Keratinocyte (primary cell): ENCODE measurements around the gene COL16A1. TPM values are rescaled to one million over a fixed set of nuclear protein-coding genes. Genes with fewer than 3 reads are reported as not detected.

Experiments
- DNase-seq: peaks from one replicate; pipeline ENCODE4 v3.0.0-alpha.2; 2011; ENCODE audit warnings: low read depth, missing footprints, low spot score
- FAIRE-seq: peaks from 2 replicates; lab custom pipeline; 2011; peaks lifted over from hg19 to GRCh38; lab: Jason Lieb, UNC
- H2AFZ ChIP-seq: 2 replicates; pipeline ENCODE4 v1.6.0; 2012; ENCODE audit warnings: low read length, control low read depth, inconsistent platforms; ENCODE audit not compliant: control insufficient read depth
- H3K27ac ChIP-seq: 2 replicates; pipeline ENCODE4 v1.5.1; 2011; ENCODE audit warnings: low read length; ENCODE audit not compliant: control insufficient read depth, insufficient read depth
- H3K27me3 ChIP-seq: 3 replicates; pipeline ENCODE4 v1.6.0; 2011; ENCODE audit warnings: low read length; ENCODE audit not compliant: control insufficient read depth, insufficient read depth; ENCODE audit errors: extremely low read depth
- H3K36me3 ChIP-seq, 2 experiments: 2 replicates in 1 of 2; 3 replicates in 1 of 2; pipeline ENCODE4 v1.5.1; 2011; ENCODE audit warnings: low read length in 2 of 2, mild to moderate bottlenecking in 1 of 2; ENCODE audit not compliant: control insufficient read depth in 2 of 2, insufficient read depth in 2 of 2; ENCODE audit errors: extremely low read depth in 1 of 2
- H3K4me1 ChIP-seq: 3 replicates; pipeline ENCODE4 v1.5.1; 2011; ENCODE audit warnings: low read length; ENCODE audit not compliant: control insufficient read depth, insufficient read depth; ENCODE audit errors: extremely low read depth
- H3K4me2 ChIP-seq: 3 replicates; pipeline ENCODE4 v1.6.0; 2011; ENCODE audit warnings: low read depth, low read length; ENCODE audit not compliant: control insufficient read depth, insufficient read depth; ENCODE audit errors: extremely low read depth
- H3K4me3 ChIP-seq, 3 experiments: fragments of 200-600 bp in 1 of 3; sonication (generic) in 1 of 3; 2 replicates in 2 of 3; 3 replicates in 1 of 3; pipeline ENCODE4 v1.5.1; 2011 to 2016; ENCODE audit warnings: low read length in 3 of 3, mild to moderate bottlenecking in 3 of 3, control low read depth in 2 of 3, inconsistent platforms in 1 of 3, low read depth in 1 of 3, mixed read lengths in 1 of 3, mixed run types in 1 of 3, moderate library complexity in 1 of 3; ENCODE audit not compliant: control insufficient read depth in 2 of 3, insufficient read depth in 2 of 3; ENCODE audit errors: extremely low read depth in 1 of 3
- H3K79me2 ChIP-seq: 2 replicates; pipeline ENCODE4 v1.6.0; 2012; ENCODE audit warnings: low read length; ENCODE audit not compliant: control insufficient read depth, insufficient read depth
- H3K9ac ChIP-seq: 3 replicates; pipeline ENCODE4 v1.6.0; 2011; ENCODE audit warnings: low read length; ENCODE audit not compliant: control insufficient read depth, insufficient read depth; ENCODE audit errors: extremely low read depth
- H3K9me1 ChIP-seq: 3 replicates; pipeline ENCODE4 v1.6.0; 2011; ENCODE audit warnings: low read length; ENCODE audit not compliant: control insufficient read depth, insufficient read depth; ENCODE audit errors: extremely low read depth
- H3K9me3 ChIP-seq: 2 replicates; pipeline ENCODE4 v1.5.1; 2012; ENCODE audit warnings: low read depth, low read length; ENCODE audit not compliant: control insufficient read depth
- H4K20me1 ChIP-seq: 3 replicates; pipeline ENCODE4 v1.6.0; 2011; ENCODE audit warnings: low read length; ENCODE audit not compliant: control insufficient read depth, insufficient read depth; ENCODE audit errors: extremely low read depth
- EZH2 ChIP-seq: IDR thresholded peaks from one replicate; pipeline ENCODE4 v1.6.1; 2012; ENCODE audit warnings: inconsistent platforms, mild to moderate bottlenecking, low read length, moderate library complexity
- dilution Hi-C: fragments of 300-500 bp; cut with MboI; formaldehyde crosslinking; loops from one replicate; pipeline ENCODE4 v1.7.0; 2020; ENCODE audit warnings: low sequenced_read_pairs; ENCODE audit not compliant: extremely low pct_ligation_motif_present
- polyA plus RNA-seq, 5 experiments: library from polyadenylated mRNA; depleted of rRNA in 3 of 5; stranded (reverse) in 3 of 5; stranded (forward) in 1 of 5; unstranded in 1 of 5; fragments of >200 nt; gene quantifications; 1 replicate in 1 of 5; 2 replicates in 3 of 5; 3 replicates in 1 of 5; pipeline versions ENCODE4 v1.2.1 to v1.2.3, GENCODE V29; 2011 to 2012; ENCODE audit warnings: missing spikeins in 2 of 5, low read depth in 1 of 5, low replicate concordance in 1 of 5
- TF ChIP-seq, protein P1 (sequence below), 3 experiments: IDR thresholded peaks in 1 of 3; conservative IDR thresholded peaks in 1 of 3; optimal IDR thresholded peaks in 1 of 3; 2 replicates in 2 of 3; 3 replicates in 1 of 3; pipeline versions ENCODE3 to v1.5.1; 2011; ENCODE audit warnings: low read length in 3 of 3, mild to moderate bottlenecking in 3 of 3, moderate library complexity in 2 of 3, control low read depth in 1 of 3, inconsistent platforms in 1 of 3; ENCODE audit not compliant: insufficient read depth in 2 of 3; ENCODE audit errors: extremely low read depth in 1 of 3

Gene COL16A1
- polyA plus RNA-seq, 1 donor (not counting 4 experiments of a cell fraction or from before 2014, with no cell fraction given): 43.4 TPM

- peaks cover 27 to 49% of the 10 kb centered on the region in 2 experiments for H3K36me3 ChIP-seq
- TF ChIP-seq, protein P1, sequence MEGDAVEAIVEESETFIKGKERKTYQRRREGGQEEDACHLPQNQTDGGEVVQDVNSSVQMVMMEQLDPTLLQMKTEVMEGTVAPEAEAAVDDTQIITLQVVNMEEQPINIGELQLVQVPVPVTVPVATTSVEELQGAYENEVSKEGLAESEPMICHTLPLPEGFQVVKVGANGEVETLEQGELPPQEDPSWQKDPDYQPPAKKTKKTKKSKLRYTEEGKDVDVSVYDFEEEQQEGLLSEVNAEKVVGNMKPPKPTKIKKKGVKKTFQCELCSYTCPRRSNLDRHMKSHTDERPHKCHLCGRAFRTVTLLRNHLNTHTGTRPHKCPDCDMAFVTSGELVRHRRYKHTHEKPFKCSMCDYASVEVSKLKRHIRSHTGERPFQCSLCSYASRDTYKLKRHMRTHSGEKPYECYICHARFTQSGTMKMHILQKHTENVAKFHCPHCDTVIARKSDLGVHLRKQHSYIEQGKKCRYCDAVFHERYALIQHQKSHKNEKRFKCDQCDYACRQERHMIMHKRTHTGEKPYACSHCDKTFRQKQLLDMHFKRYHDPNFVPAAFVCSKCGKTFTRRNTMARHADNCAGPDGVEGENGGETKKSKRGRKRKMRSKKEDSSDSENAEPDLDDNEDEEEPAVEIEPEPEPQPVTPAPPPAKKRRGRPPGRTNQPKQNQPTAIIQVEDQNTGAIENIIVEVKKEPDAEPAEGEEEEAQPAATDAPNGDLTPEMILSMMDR (optimal IDR thresholded peaks at IDR 0.05 in 1 of 3, IDR thresholded peaks at IDR 0.05 in 1 of 3, conservative IDR thresholded peaks at IDR 0.05 in 1 of 3; ENCODE audit: extremely low read depth in 1 of 3, insufficient read depth in 2 of 3, low read length in 3 of 3): no peak
- no peak for TF ChIP-seq EZH2
- H3K27ac ChIP-seq: no peak overlapping the region
These were observed 28.1 kb downstream of the COL16A1 start for GRCh38 chr1:31675756-31676155.

GRCh38 chr1:31675161-31675560 is 28.7 kb downstream of the COL16A1 start:
- dilution Hi-C loops: no loop called here
- Histone ChIP-seq H3K27ac (no peak overlapping the region), H3K9me1 (no peaks in the 10 kb centered on the region), H3K9me3 (no peaks in the 10 kb centered on the region), H3K9ac (no peak overlapping the region), H4K20me1 (no peaks in the 10 kb centered on the region), H3K4me3 (no peak overlapping the region), H3K4me1 (peaks cover 10% of the 10 kb centered on the region), H3K27me3 (no peaks in the 10 kb centered on the region), H3K4me2 (no peak overlapping the region), H2AFZ (no peak overlapping the region), H3K36me3 (peaks cover 22 to 43% of the 10 kb centered on the region in 2 experiments), H3K79me2 (no peaks in the 10 kb centered on the region)
- no peak for DNase-seq
- no peak for FAIRE-seq
- no peak for TF ChIP-seq EZH2
- TF ChIP-seq, protein P1 (optimal IDR thresholded peaks at IDR 0.05 in 1 of 3, IDR thresholded peaks at IDR 0.05 in 1 of 3, conservative IDR thresholded peaks at IDR 0.05 in 1 of 3; ENCODE audit: extremely low read depth in 1 of 3, insufficient read depth in 2 of 3, low read length in 3 of 3): no peak

More at GRCh38 chr1:31675756-31676155, 28.1 kb downstream of the COL16A1 start:
- dilution Hi-C loops: no loop called here
- H3K4me1 ChIP-seq: peaks cover 4% of the 10 kb centered on the region
- no peak overlapping the region for H2AFZ ChIP-seq
- H3K9ac ChIP-seq: no peak overlapping the region
- no peaks in the 10 kb centered on the region for H4K20me1 ChIP-seq
- H3K4me2 ChIP-seq: no peak overlapping the region
- no peaks in the 10 kb centered on the region for H3K27me3 ChIP-seq
- H3K79me2 ChIP-seq: no peaks in the 10 kb centered on the region
- H3K9me3 ChIP-seq: no peaks in the 10 kb centered on the region
- H3K4me3 ChIP-seq: no peak overlapping the region
- DNase-seq: no peak
- no peaks in the 10 kb centered on the region for H3K9me1 ChIP-seq
- no peak for FAIRE-seq
